GM12873 (cell line): ENCODE results near the gene DDC.

ENCODE experiments used
- CTCF ChIP-seq: IDR thresholded peaks from 2 replicates; pipeline ENCODE4 v1.5.1; 2012; ENCODE audit warnings: low read depth, mild to moderate bottlenecking, moderate library complexity, low read length, control low read depth; ENCODE audit not compliant: insufficient read depth; ENCODE audit errors: missing control alignments

Gene DDC

GRCh38 chr7:50542132-50542531, 23.1 kb downstream of the DDC start:
- no peak for TF ChIP-seq CTCF

- TF ChIP-seq CTCF, result no peak
Observed at GRCh38 chr7:50540785-50541579, 24.2 kb downstream of the DDC start.

- no peak for TF ChIP-seq CTCF
Observed at GRCh38 chr7:50539725-50540124, 25.5 kb downstream of the DDC start.

GRCh38 chr7:50538478-50538877, 26.7 kb downstream of the DDC start:
- TF ChIP-seq CTCF, result no peak

GRCh38 chr7:50537417-50537816, 27.8 kb downstream of the DDC start:
- no peak for TF ChIP-seq CTCF

GRCh38 chr7:50534690-50535290, 30.4 kb downstream of the DDC start:
- TF ChIP-seq CTCF, result no peak

GRCh38 chr7:50533866-50534265, 31.3 kb downstream of the DDC start:
- TF ChIP-seq CTCF, result no peak
